ENCODE results near the gene PPP1R12C.

The PPP1R12C gene

GRCh38 chr19:55146705-55147273, 29.4 kb upstream of the PPP1R12C start:
- no peak for DNase-seq (ENCODE audit: low read depth in 2 of 2)

GRCh38 chr19:55146078-55146704, 28.8 kb upstream of the PPP1R12C start:
- no peak for DNase-seq (ENCODE audit: low read depth in 2 of 2)

- no peak for DNase-seq (ENCODE audit: low read depth in 2 of 2)
Observed at GRCh38 chr19:55145232-55145631, 27.8 kb upstream of the PPP1R12C start.

- DNase-seq (ENCODE audit: low read depth in 2 of 2) = no peak
Observed at GRCh38 chr19:55141696-55142095, 24.3 kb upstream of the PPP1R12C start.

GRCh38 chr19:55137915-55138314, 20.5 kb upstream of the PPP1R12C start:
- DNase-seq (ENCODE audit: low read depth in 2 of 2) = no peak

GRCh38 chr19:55136399-55137102, 19.1 kb upstream of the PPP1R12C start:
- no peak for DNase-seq (ENCODE audit: low read depth in 2 of 2)

- DNase-seq (ENCODE audit: low read depth in 2 of 2) = no peak
Observed at GRCh38 chr19:55134736-55135135, 17.3 kb upstream of the PPP1R12C start.

- no peak for DNase-seq (ENCODE audit: low read depth in 2 of 2)
Observed at GRCh38 chr19:55133639-55134444, 16.4 kb upstream of the PPP1R12C start.

GRCh38 chr19:55132453-55133129, 15.2 kb upstream of the PPP1R12C start:
- no peak for DNase-seq (ENCODE audit: low read depth in 2 of 2)

GRCh38 chr19:55131421-55131820, 14.0 kb upstream of the PPP1R12C start:
- DNase-seq (ENCODE audit: low read depth in 2 of 2) = no peak

GRCh38 chr19:55119053-55119452, 1.6 kb upstream of the PPP1R12C start:
- no peak for DNase-seq (ENCODE audit: low read depth in 2 of 2)

- peak in 1 of 2 donors; percentile 32 for DNase-seq (ENCODE audit: low read depth in 2 of 2)
Observed at GRCh38 chr19:55118401-55118991, 1.1 kb upstream of the PPP1R12C start.

GRCh38 chr19:55117663-55118391, 390 bp upstream of the PPP1R12C start:
- peak; percentile 96 to 98 for DNase-seq (ENCODE audit: low read depth in 2 of 2)

- peak; percentile 25 to 44 for DNase-seq (ENCODE audit: low read depth in 2 of 2)
Observed at GRCh38 chr19:55116232-55116858, 1.1 kb downstream of the PPP1R12C start.

GRCh38 chr19:55115446-55116065, 1.9 kb downstream of the PPP1R12C start:
- DNase-seq (ENCODE audit: low read depth in 2 of 2) = no peak

- DNase-seq (ENCODE audit: low read depth in 2 of 2) = no peak
Observed at GRCh38 chr19:55114566-55115145, 2.8 kb downstream of the PPP1R12C start.

GRCh38 chr19:55113570-55114039, 3.8 kb downstream of the PPP1R12C start:
- DNase-seq (ENCODE audit: low read depth in 2 of 2) = no peak

GRCh38 chr19:55112777-55113569, 4.5 kb downstream of the PPP1R12C start:
- DNase-seq (ENCODE audit: low read depth in 2 of 2) = no peak

Data from stimulated activated CD4-positive, alpha-beta T cell treated with anti-CD3 and anti-CD28 coated beads, Interleukin-15, amount 100 ng/mL, for 48 hours (primary cell).